OCI-LY7 (cell line): ENCODE results near the gene TTC34. TPM values are rescaled to one million over a fixed set of nuclear protein-coding genes. Genes with fewer than 3 reads are reported as not detected.

Source experiments
- BruUV-seq: library from RNA; stranded (reverse); fragments of 400-500 nt; replicated peaks from 2 replicates; lab custom pipeline; 2021; lab: Mats Ljungman, UMichigan
- CTCF ChIA-PET: fragments of 300-600 bp; sonication (Branson Sonifier 250); formaldehyde crosslinking; loops from one replicate; lab custom pipeline; 2022; ENCODE audit warnings: antibody characterized with exemption; ENCODE audit not compliant: unreplicated experiment; lab: Charles Lee
- POLR2A ChIA-PET: fragments of 300-600 bp; sonication (Branson Sonifier 250); formaldehyde crosslinking; loops from one replicate; lab custom pipeline; 2022; ENCODE audit warnings: antibody characterized with exemption; lab: Charles Lee
- DNase-seq: peaks from one replicate; pipeline ENCODE4 v3.0.0-alpha.2; 2015; ENCODE audit warnings: low spot score
- H2AFZ ChIP-seq: fragments of 200-600 bp; sonication (generic), shearing (Covaris generic); 2 replicates; pipeline ENCODE4 v1.6.1; 2014; ENCODE audit warnings: mild to moderate bottlenecking, antibody characterized with exemption, low read length, moderate library complexity
- H3K27ac ChIP-seq: fragments of 200-600 bp; sonication (generic); 2 replicates; pipeline ENCODE4 v1.5.1; 2014; ENCODE audit warnings: mixed run types, low read depth, mild to moderate bottlenecking, moderate library complexity, low read length, inconsistent platforms; ENCODE audit not compliant: poor library complexity, severe bottlenecking
- H3K36me3 ChIP-seq: fragments of 200-600 bp; sonication (generic); 2 replicates; pipeline ENCODE4 v1.6.1; 2014; ENCODE audit warnings: mild to moderate bottlenecking, antibody characterized with exemption, low read length, moderate library complexity, mixed read lengths; ENCODE audit not compliant: insufficient read depth
- H3K4me1 ChIP-seq: fragments of 200-600 bp; sonication (generic); 2 replicates; pipeline ENCODE4 v1.5.1; 2014; ENCODE audit warnings: mild to moderate bottlenecking, low read length; ENCODE audit not compliant: insufficient read depth, poor library complexity, severe bottlenecking
- H3K4me2 ChIP-seq: fragments of 200-600 bp; sonication (generic); 2 replicates; pipeline ENCODE4 v1.6.1; 2014; ENCODE audit warnings: mild to moderate bottlenecking, low read length
- H3K4me3 ChIP-seq: fragments of 200-600 bp; sonication (generic); 2 replicates; pipeline ENCODE4 v1.5.1; 2014; ENCODE audit warnings: mild to moderate bottlenecking, low read depth, low read length; ENCODE audit not compliant: poor library complexity, severe bottlenecking
- H3K79me2 ChIP-seq: fragments of 200-600 bp; sonication (generic); 2 replicates; pipeline ENCODE4 v1.6.1; 2016; ENCODE audit warnings: low read depth, mild to moderate bottlenecking, low read length, moderate library complexity, mixed read lengths; ENCODE audit not compliant: insufficient read depth
- H3K9me2 ChIP-seq: fragments of 200-600 bp; sonication (generic); 2 replicates; pipeline ENCODE4 v1.6.1; 2016; ENCODE audit warnings: mild to moderate bottlenecking, low read length, mixed read lengths; ENCODE audit not compliant: insufficient read depth
- H3K9me3 ChIP-seq: fragments of 200-600 bp; sonication (generic); 2 replicates; pipeline ENCODE4 v1.6.1; 2014; ENCODE audit warnings: mild to moderate bottlenecking, mixed run types, low read length, mixed read lengths
- H4K20me1 ChIP-seq: fragments of 200-600 bp; sonication (generic); 2 replicates; pipeline ENCODE4 v1.6.1; 2014; ENCODE audit warnings: mild to moderate bottlenecking, antibody characterized with exemption, low read length, moderate library complexity, mixed read lengths; ENCODE audit not compliant: insufficient read depth
- CTCF ChIP-seq: fragments of 200-600 bp; sonication (generic); conservative IDR thresholded peaks from 2 replicates; pipeline ENCODE4 v1.5.1; 2014; ENCODE audit warnings: mild to moderate bottlenecking, antibody characterized with exemption, low read length, moderate library complexity, mixed read lengths
- EZH2phosphoT487 ChIP-seq: fragments of 200-600 bp; sonication (generic); IDR thresholded peaks from 2 replicates; pipeline ENCODE4 v1.6.1; 2018; ENCODE audit warnings: low read depth, borderline replicate concordance, mild to moderate bottlenecking, mixed run types, antibody characterized with exemption, low read length, moderate library complexity, mixed read lengths
- intact Hi-C: fragments of 100-400 bp; cut with micrococcal nuclease; formaldehyde crosslinking; loops from one replicate; pipeline ENCODE4 v1.10.0; 2022; ENCODE audit not compliant: unreplicated experiment
- total RNA-seq, 2 experiments: library from RNA; depleted of rRNA in 1 of 2; stranded (reverse); fragments of >200 nt in 1 of 2; shearing (Covaris generic) in 1 of 2; gene quantifications; 2 replicates each; pipeline ENCODE4 v1.2.3, GENCODE V29; 2014 to 2022

The TTC34 gene
- total RNA-seq, 2 experiments from 2014 or later: 1.1 to 2.2 TPM

GRCh38 chr1:2606881-2607621, 194.4 kb downstream of the TTC34 start:
- Histone ChIP-seq H3K4me3 (no peak overlapping the region), H3K9me2 (no peaks in the 10 kb centered on the region), H3K79me2 (no peaks in the 10 kb centered on the region), H2AFZ (no peak overlapping the region), H3K36me3 (no peaks in the 10 kb centered on the region), H3K4me1 (no peaks in the 10 kb centered on the region), H3K9me3 (no peaks in the 10 kb centered on the region), H3K27ac (no peak overlapping the region), H3K4me2 (no peak overlapping the region), H4K20me1 (no peaks in the 10 kb centered on the region)
- no peak for DNase-seq
- TF ChIP-seq CTCF (no peak), EZH2phosphoT487 (no peak)
- ChIA-PET CTCF (interaction anchor here (0.6 kb wide), 1 partner anchor 482 kb away, joined by 7 read pairs; no protein-coding TSS in a partner anchor), POLR2A (no interaction called here)
- intact Hi-C loops: no loop called here
- BruUV-seq: no TSS peak

GRCh38 chr1:2606396-2606880, 195.1 kb downstream of the TTC34 start:
- Histone ChIP-seq H3K27ac (no peak overlapping the region), H2AFZ (no peak overlapping the region), H3K9me3 (no peaks in the 10 kb centered on the region), H3K4me1 (no peaks in the 10 kb centered on the region), H3K9me2 (no peaks in the 10 kb centered on the region), H3K36me3 (no peaks in the 10 kb centered on the region), H3K4me2 (no peak overlapping the region), H3K4me3 (no peak overlapping the region), H4K20me1 (no peaks in the 10 kb centered on the region), H3K79me2 (no peaks in the 10 kb centered on the region)
- intact Hi-C loops: no loop called here
- DNase-seq: no peak
- no TSS peak for BruUV-seq
- ChIA-PET CTCF (interaction anchor here (0.6 kb wide), 1 partner anchor 483 kb away, joined by 7 read pairs; no protein-coding TSS in a partner anchor), POLR2A (no interaction called here)
- TF ChIP-seq EZH2phosphoT487: no peak
- TF ChIP-seq CTCF: no peak
